HCT116 (cell line): ENCODE results near the gene DAGLA. TPM values are rescaled to one million over a fixed set of nuclear protein-coding genes. Genes with fewer than 3 reads are reported as not detected.

Source experiments
- ATAC-seq: fragments of 200-7000 bp; cut with Tn5 transposase; 2 replicates; pipeline ENCODE4 v1.9.1; 2020; ENCODE audit warnings: mild to moderate bottlenecking, moderate library complexity
- BruUV-seq: library from RNA; stranded (reverse); fragments of 400-500 nt; replicated peaks from 2 replicates; lab custom pipeline; 2021; lab: Mats Ljungman, UMichigan
- CTCF ChIA-PET: fragments of 300-600 bp; sonication (Branson Sonifier 250); formaldehyde crosslinking; loops from one replicate; lab custom pipeline; 2021; ENCODE audit warnings: antibody characterized with exemption; lab: Charles Lee
- POLR2A ChIA-PET: fragments of 300-600, 350-600 bp; sonication (Branson Sonifier 250); formaldehyde crosslinking; loops from one replicate; lab custom pipeline; 2021; ENCODE audit warnings: antibody characterized with exemption; lab: Charles Lee
- RAD21 ChIA-PET, 2 experiments: fragments of 300-600 bp; sonication (Branson Sonifier 250); formaldehyde crosslinking; loops; one replicate each; lab custom pipeline; 2023; ENCODE audit warnings: low total read pairs in 2 of 2; ENCODE audit not compliant: uncharacterized antibody in 2 of 2, unreplicated experiment in 2 of 2, low non-redundant PET in 1 of 2; lab: Charles Lee
- DNase-seq: peaks from one replicate; pipeline ENCODE4 v3.0.0-alpha.2; 2010; ENCODE audit warnings: low read depth, low spot score
- H2AFZ ChIP-seq: fragments of 200-600 bp; shearing (Covaris generic), sonication (generic); 2 replicates; pipeline ENCODE4 v1.6.1; 2017; ENCODE audit warnings: low read depth, mixed run types, mixed read lengths, antibody characterized with exemption, low read length; ENCODE audit not compliant: poor library complexity, severe bottlenecking
- H3K27ac ChIP-seq: 2 replicates; pipeline ENCODE4 v1.5.1; 2012; ENCODE audit warnings: low read depth, low read length
- H3K27me3 ChIP-seq: fragments of 200-600 bp; sonication (generic); 2 replicates; pipeline ENCODE4 v1.6.1; 2016; ENCODE audit warnings: mixed run types, low read length, mixed read lengths; ENCODE audit not compliant: insufficient read depth
- H3K36me3 ChIP-seq, 2 experiments: fragments of 200-500 bp in 1 of 2; fragments of 200-600 bp in 1 of 2; sonication (Bioruptor generic) in 1 of 2; sonication (generic) in 1 of 2; 2 replicates each; pipeline versions ENCODE4 v1.5.1 to v1.6.1; 2014 to 2016; ENCODE audit warnings: low read length in 2 of 2, inconsistent platforms in 1 of 2, mixed read lengths in 1 of 2, mixed run types in 1 of 2; ENCODE audit not compliant: insufficient read depth in 2 of 2, control insufficient read depth in 1 of 2
- H3K4me1 ChIP-seq, 2 experiments: fragments of 200-600 bp in 1 of 2; sonication (generic) in 1 of 2; 2 replicates each; pipeline versions ENCODE4 v1.5.1 to v1.6.1; 2012 to 2017; ENCODE audit warnings: low read length in 2 of 2, inconsistent platforms in 1 of 2, mild to moderate bottlenecking in 1 of 2, mixed read lengths in 1 of 2, mixed run types in 1 of 2, moderate library complexity in 1 of 2; ENCODE audit not compliant: insufficient read depth in 2 of 2, control insufficient read depth in 1 of 2
- H3K4me2 ChIP-seq: fragments of 200-600 bp; sonication (generic); 2 replicates; pipeline ENCODE4 v1.6.1; 2017; ENCODE audit warnings: mixed run types, low read length, mixed read lengths
- H3K4me3 ChIP-seq, 2 experiments: fragments of 200-600 bp in 1 of 2; sonication (generic) in 1 of 2; replicated peaks in 1 of 2; 2 replicates each; pipeline ENCODE4 v1.5.1; 2011 to 2016; ENCODE audit warnings: low read length in 2 of 2, control low read depth in 1 of 2, low read depth in 1 of 2, mild to moderate bottlenecking in 1 of 2, mixed read lengths in 1 of 2, mixed run types in 1 of 2
- H3K79me2 ChIP-seq: fragments of 200-600 bp; sonication (generic); 2 replicates; pipeline ENCODE4 v1.6.1; 2017; ENCODE audit warnings: mild to moderate bottlenecking, mixed run types, low read length, moderate library complexity, mixed read lengths; ENCODE audit not compliant: insufficient read depth
- H3K9ac ChIP-seq: fragments of 200-600 bp; sonication (generic); 2 replicates; pipeline ENCODE4 v1.6.1; 2016; ENCODE audit warnings: low read length, mixed read lengths
- H3K9me2 ChIP-seq: fragments of 200-600 bp; sonication (generic), shearing (Covaris generic); 2 replicates; pipeline ENCODE4 v1.6.1; 2017; ENCODE audit warnings: mixed run types, mild to moderate bottlenecking, moderate library complexity; ENCODE audit not compliant: insufficient read depth
- H3K9me3 ChIP-seq, 2 experiments: fragments of 200-500 bp in 1 of 2; fragments of 200-600 bp in 1 of 2; sonication (Bioruptor generic) in 1 of 2; sonication (generic) in 1 of 2; 2 replicates each; pipeline ENCODE4 v1.6.1; 2014 to 2017; ENCODE audit warnings: low read length in 2 of 2, mixed read lengths in 2 of 2, inconsistent platforms in 1 of 2, low read depth in 1 of 2, mild to moderate bottlenecking in 1 of 2, mixed run types in 1 of 2, moderate library complexity in 1 of 2; ENCODE audit not compliant: control insufficient read depth in 1 of 2, insufficient read depth in 1 of 2
- H4K20me1 ChIP-seq: fragments of 200-600 bp; sonication (generic), shearing (Covaris generic); 2 replicates; pipeline ENCODE4 v1.6.1; 2017; ENCODE audit warnings: mixed run types, mild to moderate bottlenecking, moderate library complexity; ENCODE audit not compliant: insufficient read depth
- ATF3 ChIP-seq: IDR thresholded peaks from 2 replicates; pipeline ENCODE4 v1.6.1; 2012
- CBX3 ChIP-seq: IDR thresholded peaks from 2 replicates; pipeline ENCODE4 v1.6.1; 2012; ENCODE audit warnings: low read depth
- CEBPB ChIP-seq: IDR thresholded peaks from 2 replicates; pipeline ENCODE4 v1.6.1; 2012; ENCODE audit warnings: low read depth
- CTCF ChIP-seq, 3 experiments: fragments of 200-600 bp in 1 of 3; sonication (generic) in 1 of 3; IDR thresholded peaks in 2 of 3; conservative IDR thresholded peaks in 1 of 3; 2 replicates each; pipeline ENCODE4 v1.5.1; 2012 to 2017; ENCODE audit warnings: low read depth in 2 of 3, low read length in 2 of 3, antibody characterized with exemption in 1 of 3, borderline replicate concordance in 1 of 3, control low read depth in 1 of 3, mild to moderate bottlenecking in 1 of 3, mixed read lengths in 1 of 3, mixed run types in 1 of 3, moderate library complexity in 1 of 3; ENCODE audit not compliant: insufficient read depth in 1 of 3
- ELF1 ChIP-seq: IDR thresholded peaks from 2 replicates; pipeline ENCODE4 v1.6.1; 2012; ENCODE audit warnings: low read depth, borderline replicate concordance
- EZH2 ChIP-seq: fragments of 200-600 bp; sonication (generic); IDR thresholded peaks from 2 replicates; pipeline ENCODE4 v1.6.1; 2017; ENCODE audit warnings: antibody characterized with exemption, mixed run types
- EZH2phosphoT487 ChIP-seq: fragments of 200-600 bp; IDR thresholded peaks from 2 replicates; pipeline ENCODE4 v1.6.1; 2018; ENCODE audit warnings: antibody characterized with exemption, borderline replicate concordance
- FOSL1 ChIP-seq: IDR thresholded peaks from 2 replicates; pipeline ENCODE4 v1.6.1; 2012; ENCODE audit warnings: low read depth
- JUND ChIP-seq: IDR thresholded peaks from 2 replicates; pipeline ENCODE4 v1.6.1; 2012
- MAX ChIP-seq: IDR thresholded peaks from 2 replicates; pipeline ENCODE4 v1.6.1; 2012
- POLR2A ChIP-seq: IDR thresholded peaks from 2 replicates; pipeline ENCODE4 v1.7.0; 2011; ENCODE audit warnings: borderline replicate concordance; ENCODE audit not compliant: insufficient read depth, insufficient read length; ENCODE audit errors: extremely low read depth
- RAD21 ChIP-seq: IDR thresholded peaks from 2 replicates; pipeline ENCODE4 v1.6.1; 2012; ENCODE audit warnings: low read depth, mild to moderate bottlenecking
- REST ChIP-seq: IDR thresholded peaks from 2 replicates; pipeline ENCODE4 v1.6.1; 2012; ENCODE audit warnings: low read depth
- SIN3A ChIP-seq: IDR thresholded peaks from 2 replicates; pipeline ENCODE4 v1.6.1; 2012; ENCODE audit warnings: low read depth
- SP1 ChIP-seq: IDR thresholded peaks from 2 replicates; pipeline ENCODE4 v1.6.1; 2012; ENCODE audit warnings: low read depth
- SRF ChIP-seq: IDR thresholded peaks from 2 replicates; pipeline ENCODE4 v1.6.1; 2012; ENCODE audit warnings: low read depth
- TCF7L2 ChIP-seq: IDR thresholded peaks from 2 replicates; pipeline ENCODE4 v1.7.0; 2011; ENCODE audit warnings: borderline replicate concordance, inconsistent platforms; ENCODE audit not compliant: insufficient read depth, insufficient read length; ENCODE audit errors: extremely low read depth
- YY1 ChIP-seq: IDR thresholded peaks from 2 replicates; pipeline ENCODE4 v1.6.1; 2011; ENCODE audit warnings: low read length, low read depth, moderate library complexity, mild to moderate bottlenecking; ENCODE audit not compliant: insufficient replicate concordance; ENCODE audit errors: extremely low read depth
- ZNF274 ChIP-seq: fragments of 200-500 bp; sonication (Bioruptor generic); IDR thresholded peaks from 2 replicates; pipeline ENCODE4 v1.6.1; 2014; ENCODE audit warnings: mild to moderate bottlenecking, low read depth, low read length, inconsistent platforms
- intact Hi-C: fragments of 100-400 bp; cut with micrococcal nuclease; formaldehyde crosslinking; loops from 2 replicates; pipeline ENCODE4 v1.10.0; 2022
- total RNA-seq: library from RNA; stranded (reverse); gene quantifications from one replicate; pipeline ENCODE4 v1.2.1, GENCODE V29; 2021; ENCODE audit not compliant: unreplicated experiment

DAGLA gene
- total RNA-seq, 1 experiment from 2014 or later, result 2.7 TPM

GRCh38 chr11:61762798-61763197, 82.6 kb downstream of the DAGLA start:
- Histone ChIP-seq H3K4me2 (no peak overlapping the region), H3K9me3 (no peaks in the 10 kb centered on the region), H2AFZ (no peak overlapping the region), H4K20me1 (no peaks in the 10 kb centered on the region), H3K9ac (no peak overlapping the region), H3K4me1 (peaks cover 12 to 45% of the 10 kb centered on the region in 2 experiments), H3K79me2 (peaks cover 27% of the 10 kb centered on the region; the same call in 1 of the 2 replicates), H3K36me3 (no peaks in the 10 kb centered on the region), H3K9me2 (no peaks in the 10 kb centered on the region), H3K27me3 (no peaks in the 10 kb centered on the region), H3K27ac (no peak overlapping the region), H3K4me3 (no peak overlapping the region)
- no TSS peak for BruUV-seq
- ChIA-PET CTCF (interaction anchor here (1.4 to 1.6 kb wide), 2 partner anchors 13 to 15 kb away, joined by 4 read pairs; no protein-coding TSS in a partner anchor), RAD21 (no interaction called here), POLR2A (no interaction called here)
- TF ChIP-seq POLR2A (no peak), YY1 (no peak), SRF (no peak), SIN3A (no peak), ELF1 (no peak), ZNF274 (no peak), EZH2phosphoT487 (no peak), ATF3 (no peak), REST (no peak), JUND (no peak), SP1 (no peak), CBX3 (no peak), RAD21 (no peak), CEBPB (no peak), TCF7L2 (no peak), MAX (no peak), CTCF (IDR thresholded peaks at IDR 0.05 in 2 of 3, conservative IDR thresholded peaks at IDR 0.05 in 1 of 3; ENCODE audit: borderline replicate concordance in 1 of 3, insufficient read depth in 1 of 3, low read depth in 2 of 3, low read length in 2 of 3) (no peak), EZH2 (no peak), FOSL1 (no peak)
- no peak for ATAC-seq
- intact Hi-C loops, result no loop called here
- DNase-seq, result no peak
